GM10266 (cell line): ENCODE results near the gene EHBP1.

ENCODE experiments used
- DNase-seq: peaks from one replicate; pipeline ENCODE4 v3.0.0; 2012; ENCODE audit errors: extremely low spot score
- TF ChIP-seq, protein P1 (sequence below): IDR thresholded peaks from 2 replicates; pipeline ENCODE4 v1.5.1; 2012; ENCODE audit warnings: mild to moderate bottlenecking, low read depth; ENCODE audit not compliant: control insufficient read depth, insufficient read depth; ENCODE audit errors: missing control alignments

Gene EHBP1

DNA sequence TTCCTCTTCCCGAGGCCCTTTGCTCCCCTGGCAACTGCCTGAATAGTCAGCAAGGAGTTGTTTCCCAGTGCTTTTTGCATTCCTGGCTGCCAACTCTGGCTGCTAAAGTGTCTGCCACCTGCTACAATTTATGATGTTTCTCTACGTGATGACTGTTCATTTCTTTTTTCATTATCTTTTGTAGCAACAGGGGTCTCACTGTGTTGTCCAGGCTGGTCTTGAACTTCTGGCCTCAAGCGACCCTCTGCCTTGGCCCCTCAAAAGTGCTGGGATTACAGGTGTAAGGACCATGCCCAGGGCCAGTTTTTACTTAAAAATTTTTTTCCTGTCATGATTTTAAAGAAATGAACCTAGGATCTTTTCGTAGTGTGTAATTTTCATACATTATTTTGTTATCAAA lies 11.3 kb downstream of the EHBP1 start:
- TF ChIP-seq, protein P1, sequence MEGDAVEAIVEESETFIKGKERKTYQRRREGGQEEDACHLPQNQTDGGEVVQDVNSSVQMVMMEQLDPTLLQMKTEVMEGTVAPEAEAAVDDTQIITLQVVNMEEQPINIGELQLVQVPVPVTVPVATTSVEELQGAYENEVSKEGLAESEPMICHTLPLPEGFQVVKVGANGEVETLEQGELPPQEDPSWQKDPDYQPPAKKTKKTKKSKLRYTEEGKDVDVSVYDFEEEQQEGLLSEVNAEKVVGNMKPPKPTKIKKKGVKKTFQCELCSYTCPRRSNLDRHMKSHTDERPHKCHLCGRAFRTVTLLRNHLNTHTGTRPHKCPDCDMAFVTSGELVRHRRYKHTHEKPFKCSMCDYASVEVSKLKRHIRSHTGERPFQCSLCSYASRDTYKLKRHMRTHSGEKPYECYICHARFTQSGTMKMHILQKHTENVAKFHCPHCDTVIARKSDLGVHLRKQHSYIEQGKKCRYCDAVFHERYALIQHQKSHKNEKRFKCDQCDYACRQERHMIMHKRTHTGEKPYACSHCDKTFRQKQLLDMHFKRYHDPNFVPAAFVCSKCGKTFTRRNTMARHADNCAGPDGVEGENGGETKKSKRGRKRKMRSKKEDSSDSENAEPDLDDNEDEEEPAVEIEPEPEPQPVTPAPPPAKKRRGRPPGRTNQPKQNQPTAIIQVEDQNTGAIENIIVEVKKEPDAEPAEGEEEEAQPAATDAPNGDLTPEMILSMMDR: no peak

DNA sequence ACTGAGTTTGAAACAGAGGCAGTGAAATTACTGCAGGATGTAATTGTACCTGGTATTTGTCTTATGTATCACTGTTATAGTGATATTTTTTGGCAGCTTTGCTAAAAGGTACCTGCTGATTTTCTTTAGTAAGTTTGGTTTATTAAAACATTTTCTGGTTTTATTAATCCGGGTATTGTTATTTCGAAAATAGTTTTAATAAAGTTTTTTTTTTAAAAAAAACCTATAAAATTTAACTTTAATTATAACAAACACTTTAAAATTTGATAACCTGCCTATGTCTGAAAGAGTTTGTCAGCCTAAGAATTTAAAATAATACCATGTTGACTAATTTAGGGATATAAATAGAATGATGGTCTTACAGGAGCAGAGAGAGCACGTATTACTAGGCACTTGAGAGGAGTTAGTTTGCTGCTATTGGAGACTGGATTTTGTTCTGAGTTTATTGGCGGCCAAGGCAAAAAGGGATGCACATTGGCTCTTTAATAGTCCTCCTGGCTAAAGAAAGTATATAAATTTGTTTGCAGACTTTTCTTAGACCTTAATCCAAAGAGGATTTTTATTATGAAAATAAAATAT lies 12.1 kb downstream of the EHBP1 start:
- DNase-seq: no peak
- TF ChIP-seq, protein P1: no peak

More for the DNA sequence above, 11.3 kb downstream of the EHBP1 start:
- no peak for DNase-seq

DNA sequence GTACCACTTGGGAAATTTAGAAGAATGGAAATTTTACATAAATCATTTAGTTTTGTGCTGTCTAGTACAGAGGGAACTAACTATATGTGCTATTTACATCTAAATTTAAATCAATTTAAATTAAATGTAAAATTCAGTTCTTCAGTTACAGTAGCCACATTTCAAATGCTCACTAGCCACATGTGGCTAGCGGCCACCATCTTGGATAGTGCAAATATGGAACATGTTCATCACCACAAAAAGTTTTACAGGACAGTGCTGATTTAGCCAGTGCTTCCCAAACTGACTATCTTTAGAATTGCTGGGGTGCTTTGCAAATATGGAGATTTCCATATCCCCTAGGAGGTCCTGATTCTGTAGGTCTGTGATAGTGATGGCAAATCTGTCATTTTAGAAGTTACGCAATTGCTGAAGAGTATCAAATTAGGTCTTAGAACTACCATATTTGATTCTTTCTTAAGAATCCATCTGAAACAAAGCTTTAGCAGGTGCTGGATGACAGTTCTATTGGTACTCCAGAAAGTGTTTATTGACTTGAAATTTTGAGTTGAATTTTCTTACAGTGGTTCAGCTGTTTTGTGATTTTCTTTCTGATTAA lies 12.8 kb downstream of the EHBP1 start:
- no peak for DNase-seq
- TF ChIP-seq, protein P1: no peak

DNA sequence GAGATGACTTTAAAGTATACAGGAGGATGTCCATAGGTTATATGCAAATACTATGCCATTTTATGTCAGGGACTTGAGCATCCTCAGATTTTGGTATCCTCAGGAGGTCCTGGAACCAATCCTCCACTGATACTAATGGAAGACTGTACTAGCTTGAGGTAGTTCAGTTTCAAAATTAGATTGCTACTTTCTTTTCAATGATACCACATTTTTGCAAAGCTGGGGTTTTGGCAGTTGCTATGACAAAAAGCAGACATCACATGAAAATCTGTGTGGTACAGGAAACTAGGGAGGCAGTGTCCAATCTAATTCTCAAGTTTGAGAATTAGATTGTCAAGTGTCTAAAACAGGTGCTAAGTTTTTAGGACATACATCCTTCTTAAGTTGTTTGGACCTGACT lies 14.2 kb downstream of the EHBP1 start:
- TF ChIP-seq, protein P1: no peak
- DNase-seq: no peak

DNA sequence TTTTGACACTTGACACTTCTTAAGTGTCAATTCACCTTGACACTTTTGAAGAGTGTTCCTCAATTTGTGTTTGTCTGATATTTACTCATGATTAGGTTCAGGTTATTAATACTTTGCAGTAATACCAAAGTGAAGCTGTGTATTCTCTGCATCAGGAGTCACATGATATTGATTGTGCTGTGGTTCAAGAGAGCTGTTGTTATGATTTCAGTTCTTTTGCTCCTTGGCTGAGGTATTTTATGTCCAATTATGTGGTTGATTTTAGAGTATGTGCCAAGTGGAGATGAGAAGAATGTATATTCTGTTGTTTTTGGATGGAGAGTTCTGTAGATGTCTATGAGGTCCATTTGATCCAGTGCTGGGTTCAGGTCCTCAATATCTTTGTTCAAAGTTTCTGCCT lies 17.2 kb downstream of the EHBP1 start:
- no peak for DNase-seq
- TF ChIP-seq, protein P1: no peak

DNA sequence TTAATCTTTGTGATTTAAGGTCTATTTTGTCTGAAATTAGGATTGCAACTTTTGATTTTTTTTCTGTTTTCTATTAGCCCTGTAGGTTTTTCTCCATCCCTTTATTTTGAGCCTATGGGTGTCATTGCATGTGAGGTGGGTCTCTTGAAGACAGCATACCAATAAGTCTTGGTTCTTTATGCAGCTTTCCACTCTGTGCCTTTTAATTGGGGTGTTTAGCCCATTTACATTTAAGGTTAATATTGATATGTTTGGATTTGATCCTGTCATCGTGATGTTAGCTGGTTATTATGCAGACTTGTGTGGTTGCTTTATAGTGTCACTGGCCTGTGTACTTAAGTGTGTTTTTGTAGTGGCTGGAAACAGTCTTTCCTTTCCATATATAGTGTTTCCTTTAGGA lies 17.7 kb downstream of the EHBP1 start:
- TF ChIP-seq, protein P1: no peak
- no peak for DNase-seq

DNA sequence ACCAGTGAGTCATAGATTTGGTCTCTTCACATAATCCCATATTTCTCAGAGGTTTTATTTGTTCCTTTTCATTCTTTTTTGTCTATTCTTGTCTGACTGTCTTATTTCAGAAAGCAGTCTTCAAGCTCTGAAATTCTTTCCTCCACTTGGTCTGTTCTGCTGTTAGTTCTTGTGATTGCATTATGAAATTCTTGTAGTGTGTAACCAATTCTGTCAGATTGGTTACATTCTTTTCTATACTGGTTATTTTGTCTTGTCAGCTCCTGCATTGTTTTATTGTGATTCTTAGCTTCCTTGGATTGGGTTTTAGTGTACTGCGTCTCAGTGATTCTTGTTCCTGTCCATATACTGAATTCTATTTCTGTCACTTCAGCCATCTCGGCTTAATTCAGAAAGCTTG lies 18.6 kb downstream of the EHBP1 start:
- TF ChIP-seq, protein P1: no peak
- DNase-seq: no peak
